Keratinocyte (primary cell): ENCODE data around the gene MCM10. TPM values are rescaled to one million over a fixed set of nuclear protein-coding genes. Genes with fewer than 3 reads are reported as not detected.

Experiments
- DNase-seq: peaks from one replicate; pipeline ENCODE4 v3.0.0-alpha.2; 2011; ENCODE audit warnings: low read depth, missing footprints, low spot score
- FAIRE-seq: peaks from 2 replicates; lab custom pipeline; 2011; peaks lifted over from hg19 to GRCh38; lab: Jason Lieb, UNC
- H2AFZ ChIP-seq: 2 replicates; pipeline ENCODE4 v1.6.0; 2012; ENCODE audit warnings: low read length, control low read depth, inconsistent platforms; ENCODE audit not compliant: control insufficient read depth
- H3K27ac ChIP-seq: 2 replicates; pipeline ENCODE4 v1.5.1; 2011; ENCODE audit warnings: low read length; ENCODE audit not compliant: control insufficient read depth, insufficient read depth
- H3K27me3 ChIP-seq: 3 replicates; pipeline ENCODE4 v1.6.0; 2011; ENCODE audit warnings: low read length; ENCODE audit not compliant: control insufficient read depth, insufficient read depth; ENCODE audit errors: extremely low read depth
- H3K36me3 ChIP-seq, 2 experiments: 2 replicates in 1 of 2; 3 replicates in 1 of 2; pipeline ENCODE4 v1.5.1; 2011; ENCODE audit warnings: low read length in 2 of 2, mild to moderate bottlenecking in 1 of 2; ENCODE audit not compliant: control insufficient read depth in 2 of 2, insufficient read depth in 2 of 2; ENCODE audit errors: extremely low read depth in 1 of 2
- H3K4me1 ChIP-seq: 3 replicates; pipeline ENCODE4 v1.5.1; 2011; ENCODE audit warnings: low read length; ENCODE audit not compliant: control insufficient read depth, insufficient read depth; ENCODE audit errors: extremely low read depth
- H3K4me2 ChIP-seq: 3 replicates; pipeline ENCODE4 v1.6.0; 2011; ENCODE audit warnings: low read depth, low read length; ENCODE audit not compliant: control insufficient read depth, insufficient read depth; ENCODE audit errors: extremely low read depth
- H3K4me3 ChIP-seq, 3 experiments: fragments of 200-600 bp in 1 of 3; sonication (generic) in 1 of 3; 2 replicates in 2 of 3; 3 replicates in 1 of 3; pipeline ENCODE4 v1.5.1; 2011 to 2016; ENCODE audit warnings: low read length in 3 of 3, mild to moderate bottlenecking in 3 of 3, control low read depth in 2 of 3, inconsistent platforms in 1 of 3, low read depth in 1 of 3, mixed read lengths in 1 of 3, mixed run types in 1 of 3, moderate library complexity in 1 of 3; ENCODE audit not compliant: control insufficient read depth in 2 of 3, insufficient read depth in 2 of 3; ENCODE audit errors: extremely low read depth in 1 of 3
- H3K79me2 ChIP-seq: 2 replicates; pipeline ENCODE4 v1.6.0; 2012; ENCODE audit warnings: low read length; ENCODE audit not compliant: control insufficient read depth, insufficient read depth
- H3K9ac ChIP-seq: 3 replicates; pipeline ENCODE4 v1.6.0; 2011; ENCODE audit warnings: low read length; ENCODE audit not compliant: control insufficient read depth, insufficient read depth; ENCODE audit errors: extremely low read depth
- H3K9me1 ChIP-seq: 3 replicates; pipeline ENCODE4 v1.6.0; 2011; ENCODE audit warnings: low read length; ENCODE audit not compliant: control insufficient read depth, insufficient read depth; ENCODE audit errors: extremely low read depth
- H3K9me3 ChIP-seq: 2 replicates; pipeline ENCODE4 v1.5.1; 2012; ENCODE audit warnings: low read depth, low read length; ENCODE audit not compliant: control insufficient read depth
- H4K20me1 ChIP-seq: 3 replicates; pipeline ENCODE4 v1.6.0; 2011; ENCODE audit warnings: low read length; ENCODE audit not compliant: control insufficient read depth, insufficient read depth; ENCODE audit errors: extremely low read depth
- CTCF ChIP-seq, 3 experiments: IDR thresholded peaks in 1 of 3; conservative IDR thresholded peaks in 1 of 3; optimal IDR thresholded peaks in 1 of 3; 2 replicates in 2 of 3; 3 replicates in 1 of 3; pipeline versions ENCODE3 to v1.5.1; 2011; ENCODE audit warnings: low read length in 3 of 3, mild to moderate bottlenecking in 3 of 3, moderate library complexity in 2 of 3, control low read depth in 1 of 3, inconsistent platforms in 1 of 3; ENCODE audit not compliant: insufficient read depth in 2 of 3; ENCODE audit errors: extremely low read depth in 1 of 3
- EZH2 ChIP-seq: IDR thresholded peaks from one replicate; pipeline ENCODE4 v1.6.1; 2012; ENCODE audit warnings: inconsistent platforms, mild to moderate bottlenecking, low read length, moderate library complexity
- dilution Hi-C: fragments of 300-500 bp; cut with MboI; formaldehyde crosslinking; loops from one replicate; pipeline ENCODE4 v1.7.0; 2020; ENCODE audit warnings: low sequenced_read_pairs; ENCODE audit not compliant: extremely low pct_ligation_motif_present
- polyA plus RNA-seq, 5 experiments: library from polyadenylated mRNA; depleted of rRNA in 3 of 5; stranded (reverse) in 3 of 5; stranded (forward) in 1 of 5; unstranded in 1 of 5; fragments of >200 nt; gene quantifications; 1 replicate in 1 of 5; 2 replicates in 3 of 5; 3 replicates in 1 of 5; pipeline versions ENCODE4 v1.2.1 to v1.2.3, GENCODE V29; 2011 to 2012; ENCODE audit warnings: missing spikeins in 2 of 5, low read depth in 1 of 5, low replicate concordance in 1 of 5

MCM10 gene
- polyA plus RNA-seq, 1 donor (not counting 4 experiments of a cell fraction or from before 2014, with no cell fraction given) = 6.2 TPM

- dilution Hi-C loops = no loop called here
- no peak for FAIRE-seq
- H3K4me3 ChIP-seq = no peak overlapping the region
These were observed 7.4 kb downstream of the MCM10 start for GRCh38 chr10:13168781-13169180.

GRCh38 chr10:13173616-13174015 lies 12.3 kb downstream of the MCM10 start:
- TF ChIP-seq CTCF (optimal IDR thresholded peaks at IDR 0.05 in 1 of 3, IDR thresholded peaks at IDR 0.05 in 1 of 3, conservative IDR thresholded peaks at IDR 0.05 in 1 of 3; ENCODE audit: extremely low read depth in 1 of 3, insufficient read depth in 2 of 3, low read length in 3 of 3) (no peak), EZH2 (no peak)
- no peaks in the 10 kb centered on the region for H3K79me2 ChIP-seq
- DNase-seq (no peak), FAIRE-seq (no peak)
- H2AFZ ChIP-seq = no peak overlapping the region
- peaks cover 0 to 5% of the 10 kb centered on the region in 2 experiments for H3K36me3 ChIP-seq
- H3K4me2 ChIP-seq = no peak overlapping the region
- H3K27me3 ChIP-seq = no peaks in the 10 kb centered on the region
- no peaks in the 10 kb centered on the region for H3K9me3 ChIP-seq
- H3K4me1 ChIP-seq = no peaks in the 10 kb centered on the region
- dilution Hi-C loops = no loop called here
- no peaks in the 10 kb centered on the region for H4K20me1 ChIP-seq
- peaks cover 2% of the 10 kb centered on the region for H3K9me1 ChIP-seq
- H3K4me3 ChIP-seq = no peak overlapping the region
- no peak overlapping the region for H3K27ac ChIP-seq
- H3K9ac ChIP-seq = no peak overlapping the region

More at GRCh38 chr10:13168781-13169180, 7.4 kb downstream of the MCM10 start:
- Histone ChIP-seq H3K4me1 (no peaks in the 10 kb centered on the region), H3K9me3 (no peaks in the 10 kb centered on the region), H4K20me1 (no peaks in the 10 kb centered on the region), H3K9me1 (peaks cover 2% of the 10 kb centered on the region), H3K27me3 (no peaks in the 10 kb centered on the region), H2AFZ (no peak overlapping the region), H3K9ac (no peak overlapping the region), H3K36me3 (peaks cover 0 to 7% of the 10 kb centered on the region in 2 experiments), H3K4me2 (no peak overlapping the region), H3K27ac (no peak overlapping the region), H3K79me2 (peaks cover 6% of the 10 kb centered on the region)
- no peak for DNase-seq
- TF ChIP-seq CTCF (optimal IDR thresholded peaks at IDR 0.05 in 1 of 3, IDR thresholded peaks at IDR 0.05 in 1 of 3, conservative IDR thresholded peaks at IDR 0.05 in 1 of 3; ENCODE audit: extremely low read depth in 1 of 3, insufficient read depth in 2 of 3, low read length in 3 of 3) (no peak), EZH2 (no peak)
